BLaER1 treated with 17β-estradiol and CSF1 and Interleukin-3, amounts not matched to agents 10 nM and 100 nM (cell line): ENCODE data around the gene SLC6A3.

Source experiments
- H3K27ac ChIP-seq, 11 experiments: shearing (Covaris generic); formaldehyde crosslinking; 2 replicates each; pipeline ENCODE4 v1.8.1; 2022
- H3K27me3 ChIP-seq, 11 experiments: shearing (Covaris generic); formaldehyde crosslinking; 2 replicates each; pipeline ENCODE4 v1.8.1; 2022
- H3K36me3 ChIP-seq, 11 experiments: shearing (Covaris generic); formaldehyde crosslinking; 2 replicates each; pipeline ENCODE4 v1.8.1; 2022
- H3K4me1 ChIP-seq, 10 experiments: shearing (Covaris generic); formaldehyde crosslinking; 2 replicates each; pipeline ENCODE4 v1.8.1; 2022
- H3K4me2 ChIP-seq, 11 experiments: shearing (Covaris generic); formaldehyde crosslinking; 2 replicates each; pipeline ENCODE4 v1.8.1; 2022
- H3K4me3 ChIP-seq, 10 experiments: shearing (Covaris generic); formaldehyde crosslinking; 2 replicates each; pipeline ENCODE4 v1.8.1; 2022
- H3K9ac ChIP-seq, 11 experiments: shearing (Covaris generic); formaldehyde crosslinking; 2 replicates each; pipeline ENCODE4 v1.8.1; 2022
- H3K9me3 ChIP-seq, 11 experiments: shearing (Covaris generic); formaldehyde crosslinking; replicated peaks in 1 of 11; 2 replicates each; pipeline ENCODE4 v1.8.1; 2022
- H4K20me1 ChIP-seq, 11 experiments: shearing (Covaris generic); formaldehyde crosslinking; 2 replicates each; pipeline ENCODE4 v1.8.1; 2022
- Cebpa-rat ChIP-seq, 11 experiments: shearing (Covaris generic); IDR thresholded peaks; 2 replicates each; pipeline ENCODE4 v1.8.1; 2022

SLC6A3 gene

GRCh38 chr5:1410156-1411014 is 34.9 kb downstream of the SLC6A3 start:
- H3K4me2 ChIP-seq, result no peak overlapping the region
- H3K4me1 ChIP-seq, result peaks cover 15 to 69% (median 55%) of the 10 kb centered on the region in 10 experiments
- H4K20me1 ChIP-seq, result peaks cover 0 to 47% (median 0%) of the 10 kb centered on the region in 11 experiments; a peak in 8 of 22 replicates
- no peak overlapping the region for H3K4me3 ChIP-seq
- H3K27ac ChIP-seq, result no peak overlapping the region
- no peaks in the 10 kb centered on the region for H3K36me3 ChIP-seq
- no peak overlapping the region for H3K9ac ChIP-seq
- no peaks in the 10 kb centered on the region; a peak in 1 of 22 replicates for H3K27me3 ChIP-seq
- no peaks in the 10 kb centered on the region for H3K9me3 ChIP-seq
- no peak for TF ChIP-seq Cebpa-rat (IDR thresholded peaks at IDR 0.05)

- Histone ChIP-seq H3K4me2 (peak overlapping the region in 9 of 11 experiments; percentile 29 to 87 (median 74); a peak in 17 of 22 replicates), H3K9ac (no peak overlapping the region), H3K36me3 (no peaks in the 10 kb centered on the region), H3K4me3 (no peak overlapping the region), H3K4me1 (peaks cover 15 to 60% (median 46%) of the 10 kb centered on the region in 10 experiments), H3K27me3 (no peaks in the 10 kb centered on the region), H3K9me3 (no peaks in the 10 kb centered on the region), H3K27ac (no peak overlapping the region), H4K20me1 (peaks cover 0 to 47% (median 0%) of the 10 kb centered on the region in 11 experiments; a peak in 8 of 22 replicates)
- no peak for TF ChIP-seq Cebpa-rat (IDR thresholded peaks at IDR 0.05)
Observed at GRCh38 chr5:1409381-1410110, 35.7 kb downstream of the SLC6A3 start.

GRCh38 chr5:1406681-1407640 is 38.3 kb downstream of the SLC6A3 start:
- Histone ChIP-seq H3K36me3 (no peaks in the 10 kb centered on the region), H3K4me3 (no peak overlapping the region), H3K9me3 (no peaks in the 10 kb centered on the region), H3K4me1 (peaks cover 7 to 41% (median 28%) of the 10 kb centered on the region in 10 experiments), H3K9ac (no peak overlapping the region), H3K4me2 (no peak overlapping the region), H4K20me1 (peaks cover 0 to 36% (median 0%) of the 10 kb centered on the region in 11 experiments; a peak in 8 of 22 replicates), H3K27me3 (no peaks in the 10 kb centered on the region), H3K27ac (no peak overlapping the region)
- no peak for TF ChIP-seq Cebpa-rat (IDR thresholded peaks at IDR 0.05)

- Histone ChIP-seq H3K9me3 (no peaks in the 10 kb centered on the region), H4K20me1 (peaks cover 0 to 47% (median 0%) of the 10 kb centered on the region in 11 experiments; a peak in 9 of 22 replicates), H3K27ac (no peak overlapping the region), H3K4me1 (peaks cover 6 to 41% (median 30%) of the 10 kb centered on the region in 10 experiments), H3K9ac (no peak overlapping the region), H3K27me3 (no peaks in the 10 kb centered on the region), H3K36me3 (no peaks in the 10 kb centered on the region), H3K4me3 (no peak overlapping the region), H3K4me2 (no peak overlapping the region)
- TF ChIP-seq Cebpa-rat (IDR thresholded peaks at IDR 0.05), result no peak
Observed at GRCh38 chr5:1405539-1406530, 39.4 kb downstream of the SLC6A3 start.

GRCh38 chr5:1405121-1405520 is 40.1 kb downstream of the SLC6A3 start:
- Histone ChIP-seq H3K4me2 (no peak overlapping the region), H3K27ac (no peak overlapping the region), H3K36me3 (no peaks in the 10 kb centered on the region), H3K9ac (no peak overlapping the region), H3K27me3 (no peaks in the 10 kb centered on the region; a peak in 1 of 22 replicates), H3K4me1 (peaks cover 8 to 45% (median 36%) of the 10 kb centered on the region in 10 experiments), H3K9me3 (no peaks in the 10 kb centered on the region), H3K4me3 (no peak overlapping the region), H4K20me1 (peaks cover 0 to 50% (median 0%) of the 10 kb centered on the region in 11 experiments; a peak in 9 of 22 replicates)
- TF ChIP-seq Cebpa-rat (IDR thresholded peaks at IDR 0.05), result no peak

- no peak overlapping the region for H3K4me3 ChIP-seq
- H4K20me1 ChIP-seq, result peaks cover 0 to 40% (median 0%) of the 10 kb centered on the region in 11 experiments; a peak in 6 of 22 replicates
- peaks cover 0 to 8% (median 0%) of the 10 kb centered on the region in 11 experiments; a peak in 1 of 22 replicates for H3K27me3 ChIP-seq
- no peak overlapping the region for H3K4me2 ChIP-seq
- H3K27ac ChIP-seq, result no peak overlapping the region
- TF ChIP-seq Cebpa-rat (IDR thresholded peaks at IDR 0.05), result no peak
- no peaks in the 10 kb centered on the region for H3K36me3 ChIP-seq
- peaks cover 7 to 43% (median 39%) of the 10 kb centered on the region in 10 experiments for H3K4me1 ChIP-seq
- no peak overlapping the region for H3K9ac ChIP-seq
- H3K9me3 ChIP-seq, result peaks cover 0 to 7% (median 0%) of the 10 kb centered on the region in 11 experiments; a peak in 2 of 22 replicates
Observed at GRCh38 chr5:1404062-1404461, 41.2 kb downstream of the SLC6A3 start.

GRCh38 chr5:1402611-1403255 is 42.5 kb downstream of the SLC6A3 start:
- no peak overlapping the region for H3K27ac ChIP-seq
- H3K4me2 ChIP-seq, result peak overlapping the region in 4 of 11 experiments; percentile 81 to 94 (median 87); a peak in 5 of 22 replicates
- no peak overlapping the region for H3K9ac ChIP-seq
- H4K20me1 ChIP-seq, result peaks cover 0 to 30% (median 0%) of the 10 kb centered on the region in 11 experiments; a peak in 4 of 22 replicates
- H3K36me3 ChIP-seq, result no peaks in the 10 kb centered on the region
- TF ChIP-seq Cebpa-rat (IDR thresholded peaks at IDR 0.05), result no peak
- H3K4me1 ChIP-seq, result peaks cover 0 to 32% (median 30%) of the 10 kb centered on the region in 10 experiments; a peak in 16 of 20 replicates
- H3K9me3 ChIP-seq, result peaks cover 0 to 7% (median 0%) of the 10 kb centered on the region in 11 experiments; a peak in 3 of 22 replicates
- no peak overlapping the region for H3K4me3 ChIP-seq
- H3K27me3 ChIP-seq, result peaks cover 0 to 8% (median 0%) of the 10 kb centered on the region in 11 experiments; a peak in 1 of 22 replicates
